Measurements from ENCODE around the gene ASXL1. TPM values are rescaled to one million over a fixed set of nuclear protein-coding genes. Genes with fewer than 3 reads are reported as not detected.

The ASXL1 gene
- total and polyA plus RNA-seq, 4 donors, result 24.2 to 96.4 (median 44.4) TPM

GRCh38 chr20:32484225-32484957 lies 126.3 kb downstream of the ASXL1 start:
- H3K4me1 ChIP-seq (ENCODE audit: control insufficient read depth in 5 of 5, insufficient read depth in 5 of 5, low read length in 5 of 5), result peaks cover 2 to 33% (median 16%) of the 10 kb centered on the region in 5 donors
- peak overlapping the region; percentile 45 for H3K4me3 ChIP-seq
- peaks cover 0 to 2% (median 0%) of the 10 kb centered on the region in 4 donors for H3K36me3 ChIP-seq (ENCODE audit: control insufficient read depth in 4 of 4, insufficient read depth in 4 of 4, low read length in 4 of 4)
- H3K27ac ChIP-seq (ENCODE audit: low read depth in 1 of 2, low read length in 1 of 2), result peak overlapping the region in 1 of 2 donors; percentile 85
- DNase-seq (peak; percentile 65 to 74 (median 65)), ATAC-seq (ENCODE audit: insufficient read depth, low FRiP score) (peak; percentile 3)
- 1% methylated on average over 61 to 74 of the region's 74 CpGs for WGBS, 2 donors
- H3K27me3 ChIP-seq (ENCODE audit: control insufficient read depth in 3 of 3, insufficient read depth in 3 of 3, low read length in 2 of 3), result no peaks in the 10 kb centered on the region
- H3K9me3 ChIP-seq (ENCODE audit: control insufficient read depth in 4 of 4, insufficient read depth in 3 of 4, low read length in 3 of 4), result peaks cover 0 to 3% (median 0%) of the 10 kb centered on the region in 4 donors
- peak overlapping the region; percentile 33 to 49 for H3K9ac ChIP-seq (ENCODE audit: insufficient read depth in 1 of 2, low read length in 2 of 2)
- no peak for TF ChIP-seq CTCF (IDR thresholded peaks at IDR 0.05; ENCODE audit: control extremely low read depth, extremely low read depth)

- 2 to 3% methylated on average over 20 of the region's 20 CpGs for whole genome bisulfite sequencing, 2 donors
- peak overlapping the region; percentile 21 to 84 for H3K9ac ChIP-seq (ENCODE audit: insufficient read depth in 1 of 2, low read length in 2 of 2)
These were observed 127.0 kb downstream of the ASXL1 start for GRCh38 chr20:32484958-32485769.

GRCh38 chr20:32485770-32486478 lies 127.8 kb downstream of the ASXL1 start:
- no peak for ATAC-seq (ENCODE audit: insufficient read depth, low FRiP score)

More at GRCh38 chr20:32484958-32485769, 127.0 kb downstream of the ASXL1 start:
- peak; percentile 58 for TF ChIP-seq CTCF (IDR thresholded peaks at IDR 0.05; ENCODE audit: control extremely low read depth, extremely low read depth)
- Histone ChIP-seq H3K27ac (ENCODE audit: low read depth in 1 of 2, low read length in 1 of 2) (peak overlapping the region in 1 of 2 donors; percentile 85), H3K4me3 (no peak overlapping the region), H3K36me3 (ENCODE audit: control insufficient read depth in 4 of 4, insufficient read depth in 4 of 4, low read length in 4 of 4) (peaks cover 0 to 2% (median 0%) of the 10 kb centered on the region in 4 donors), H3K4me1 (ENCODE audit: control insufficient read depth in 5 of 5, insufficient read depth in 5 of 5, low read length in 5 of 5) (peaks cover 2 to 25% (median 13%) of the 10 kb centered on the region in 5 donors), H3K27me3 (ENCODE audit: control insufficient read depth in 3 of 3, insufficient read depth in 3 of 3, low read length in 2 of 3) (no peaks in the 10 kb centered on the region), H3K9me3 (ENCODE audit: control insufficient read depth in 4 of 4, insufficient read depth in 3 of 4, low read length in 3 of 4) (peaks cover 0 to 3% (median 0%) of the 10 kb centered on the region in 4 donors)
- DNase-seq (peak; percentile 82 to 92 (median 92)), ATAC-seq (ENCODE audit: insufficient read depth, low FRiP score) (peak; percentile 37)

More at GRCh38 chr20:32485770-32486478, 127.8 kb downstream of the ASXL1 start:
- TF ChIP-seq CTCF (IDR thresholded peaks at IDR 0.05; ENCODE audit: control extremely low read depth, extremely low read depth), result no peak
- H3K9me3 ChIP-seq (ENCODE audit: control insufficient read depth in 4 of 4, insufficient read depth in 3 of 4, low read length in 3 of 4), result peaks cover 0 to 3% (median 0%) of the 10 kb centered on the region in 4 donors
- H3K27me3 ChIP-seq (ENCODE audit: control insufficient read depth in 3 of 3, insufficient read depth in 3 of 3, low read length in 2 of 3), result no peaks in the 10 kb centered on the region
- H3K36me3 ChIP-seq (ENCODE audit: control insufficient read depth in 4 of 4, insufficient read depth in 4 of 4, low read length in 4 of 4), result no peaks in the 10 kb centered on the region
- H3K27ac ChIP-seq (ENCODE audit: low read depth in 1 of 2, low read length in 1 of 2), result no peak overlapping the region
- no peak overlapping the region for H3K4me3 ChIP-seq
- DNase-seq, result peak in 1 of 3 donors; percentile 38
- peaks cover 2 to 18% (median 6%) of the 10 kb centered on the region in 5 donors for H3K4me1 ChIP-seq (ENCODE audit: control insufficient read depth in 5 of 5, insufficient read depth in 5 of 5, low read length in 5 of 5)
- 71 to 80% methylated on average over 5 of the region's 5 CpGs for WGBS, 2 donors
- H3K9ac ChIP-seq (ENCODE audit: insufficient read depth in 1 of 2, low read length in 2 of 2), result no peak overlapping the region

All from lung (tissue), 12 donors.